NB4 (cell line): Measurements from ENCODE around the gene C9.

Experiments
- DNase-seq: peaks from one replicate; pipeline ENCODE4 v3.0.0; 2010; ENCODE audit warnings: low read depth
- H3K4me3 ChIP-seq: one replicate; pipeline ENCODE4 v1.5.1; 2011; ENCODE audit warnings: mild to moderate bottlenecking, low read depth, low read length, moderate library complexity
- CTCF ChIP-seq: IDR thresholded peaks from one replicate; pipeline ENCODE4 v1.5.1; 2012; ENCODE audit warnings: low read depth, low read length
- MAX ChIP-seq: IDR thresholded peaks from 2 replicates; pipeline ENCODE4 v1.6.1; 2011; ENCODE audit warnings: low read depth, low read length
- MYC ChIP-seq: IDR thresholded peaks from 2 replicates; pipeline ENCODE4 v1.6.1; 2011; ENCODE audit warnings: low read depth, low read length
- POLR2A ChIP-seq: IDR thresholded peaks from 2 replicates; pipeline ENCODE4 v1.6.1; 2011; ENCODE audit warnings: mild to moderate bottlenecking; ENCODE audit not compliant: insufficient read length; ENCODE audit errors: extremely low read depth

The C9 gene

GRCh38 chr5:39364367-39364766 is at the start of gene C9:
TSS of gene C9 (minus strand) at chr5:39364495. CDS start at chr5:39364464, 31 bp downstream.
- no peak within 1 kb of the TSS for H3K4me3 ChIP-seq
- DNase-seq, result no peak
- TF ChIP-seq CTCF (no peak), MYC (no peak), POLR2A (no peak), MAX (no peak)

- DNase-seq, result no peak
- TF ChIP-seq MYC, result no peak
- TF ChIP-seq POLR2A, result no peak
- no peak for TF ChIP-seq CTCF
- no peak for TF ChIP-seq MAX
- H3K4me3 ChIP-seq, result no peak overlapping the region
Measured at GRCh38 chr5:39413771-39414170, 49.5 kb upstream of the C9 start.

- peak; percentile 10 for DNase-seq
- TF ChIP-seq MAX (0 out of 2 replicates have a peak, but pooled peaks have one; percentile 16), CTCF (no peak), MYC (no peak), POLR2A (no peak)
- no peak overlapping the region for H3K4me3 ChIP-seq
Measured at GRCh38 chr5:39412721-39413394, 48.6 kb upstream of the C9 start.

GRCh38 chr5:39411985-39412384 is 47.7 kb upstream of the C9 start:
- DNase-seq, result no peak
- H3K4me3 ChIP-seq, result no peak overlapping the region
- no peak for TF ChIP-seq CTCF
- no peak for TF ChIP-seq MYC
- TF ChIP-seq MAX, result no peak
- no peak for TF ChIP-seq POLR2A

- peak; percentile 11 for DNase-seq
- H3K4me3 ChIP-seq, result no peak overlapping the region
- TF ChIP-seq CTCF (no peak), POLR2A (no peak), MYC (no peak), MAX (no peak)
Measured at GRCh38 chr5:39411061-39411460, 46.8 kb upstream of the C9 start.
